Activated naive CD4-positive, alpha-beta T cell treated with anti-CD3 and anti-CD28 coated beads, Interleukin-2, amount 50 U/mL, for 16 hours (primary cell): ENCODE measurements around the gene P2RX3.
"Not testable (repeated sequence)": the region's sequence is repeated elsewhere in the genome, so short reads cannot be mapped to it uniquely, and the experiment has no call there.

Experiments used
- DNase-seq: peaks from one replicate; pipeline ENCODE4 v3.0.0-alpha.2; 2020

P2RX3 gene

GRCh38 chr11:57354699-57355098 lies 16.5 kb downstream of the P2RX3 start:
- DNase-seq = no peak

DNA sequence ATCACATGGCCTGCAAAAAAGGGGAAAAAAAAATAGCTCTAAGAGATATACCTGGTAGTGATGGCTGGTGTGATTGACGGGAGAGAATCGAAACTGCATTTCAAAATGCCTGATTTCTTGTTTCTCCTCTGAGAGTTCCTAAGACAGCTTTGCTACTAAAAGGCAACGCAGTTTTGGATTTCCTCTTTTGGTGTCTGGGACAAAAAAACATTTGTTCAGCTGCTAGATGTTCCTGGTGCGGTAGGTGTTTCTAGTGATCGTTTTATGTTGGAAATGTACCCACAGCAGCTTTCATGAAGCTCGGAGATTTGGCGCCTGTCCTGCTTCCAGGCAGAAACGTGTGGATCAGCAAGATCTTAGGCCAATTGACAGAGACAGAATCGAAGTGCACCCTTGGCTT lies 18.1 kb downstream of the P2RX3 start:
- DNase-seq = no peak

DNA sequence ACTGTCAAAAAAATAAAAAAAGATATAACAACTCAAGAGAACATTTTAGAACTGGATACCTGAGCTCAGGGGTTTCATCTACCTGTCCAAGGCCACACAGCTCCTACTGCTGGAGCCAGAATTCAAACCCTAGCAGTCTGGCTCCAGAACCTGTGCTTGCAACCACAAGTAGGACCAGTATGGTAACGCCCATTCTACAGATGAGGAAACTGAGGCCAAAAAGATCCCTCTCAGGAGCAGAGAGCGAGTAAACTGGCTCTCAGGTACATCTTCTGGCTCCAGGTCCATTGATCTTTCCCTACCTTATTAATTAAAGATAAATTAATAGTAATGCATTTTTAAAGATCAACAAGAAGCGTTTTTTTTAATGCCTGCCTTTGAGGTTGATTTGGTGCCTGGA lies 19.2 kb downstream of the P2RX3 start:
- DNase-seq = no peak

GRCh38 chr11:57357856-57358255 lies 19.7 kb downstream of the P2RX3 start:
- DNase-seq = no peak

GRCh38 chr11:57358543-57358961 lies 20.4 kb downstream of the P2RX3 start:
- no peak for DNase-seq

- no peak for DNase-seq
Observed at GRCh38 chr11:57358991-57359390, 20.8 kb downstream of the P2RX3 start.

GRCh38 chr11:57359396-57359795 lies 21.2 kb downstream of the P2RX3 start:
- DNase-seq = no peak

GRCh38 chr11:57359896-57360690 lies 21.9 kb downstream of the P2RX3 start:
- DNase-seq = no peak

GRCh38 chr11:57360991-57361390 lies 22.8 kb downstream of the P2RX3 start:
- DNase-seq = no peak

DNA sequence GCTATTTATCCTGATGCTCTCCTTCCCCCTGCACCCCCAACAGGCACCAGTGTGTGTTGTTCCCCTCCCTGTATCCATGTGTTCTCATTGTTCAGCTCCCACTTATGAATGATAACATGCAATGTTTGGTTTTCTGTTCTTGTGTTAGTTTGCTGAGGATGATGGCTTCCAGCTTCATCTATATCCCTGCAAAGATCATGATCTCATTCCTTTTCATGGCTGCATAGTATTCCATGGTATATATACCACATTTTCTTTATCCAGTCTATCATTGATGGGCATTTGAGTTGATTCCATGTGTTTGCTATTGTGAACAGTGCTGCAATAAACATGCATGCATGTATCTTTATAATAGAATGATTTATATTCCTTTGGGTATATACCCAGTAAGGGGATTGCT lies 23.3 kb downstream of the P2RX3 start:
- not testable (repeated sequence) for DNase-seq

DNA sequence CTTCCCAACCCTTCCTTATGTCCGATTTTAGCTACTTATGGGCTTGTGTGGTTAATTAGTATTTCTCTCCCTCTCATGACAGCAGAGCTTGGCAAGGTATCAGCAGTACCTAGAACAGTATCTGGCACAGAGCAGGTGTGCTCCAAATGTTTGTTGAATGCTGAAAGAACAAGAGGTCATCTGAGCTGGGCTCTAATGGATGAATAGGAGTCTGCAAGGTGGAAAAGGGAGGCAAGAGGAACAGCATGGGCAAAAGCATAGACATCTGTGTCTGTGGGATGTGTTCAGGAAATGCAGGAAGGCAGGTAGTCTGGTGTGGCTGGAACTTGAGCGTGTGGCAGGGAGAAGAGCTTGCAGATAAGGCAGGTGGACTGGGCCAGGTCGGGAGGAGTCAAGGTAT lies 23.8 kb downstream of the P2RX3 start:
- no peak for DNase-seq

DNA sequence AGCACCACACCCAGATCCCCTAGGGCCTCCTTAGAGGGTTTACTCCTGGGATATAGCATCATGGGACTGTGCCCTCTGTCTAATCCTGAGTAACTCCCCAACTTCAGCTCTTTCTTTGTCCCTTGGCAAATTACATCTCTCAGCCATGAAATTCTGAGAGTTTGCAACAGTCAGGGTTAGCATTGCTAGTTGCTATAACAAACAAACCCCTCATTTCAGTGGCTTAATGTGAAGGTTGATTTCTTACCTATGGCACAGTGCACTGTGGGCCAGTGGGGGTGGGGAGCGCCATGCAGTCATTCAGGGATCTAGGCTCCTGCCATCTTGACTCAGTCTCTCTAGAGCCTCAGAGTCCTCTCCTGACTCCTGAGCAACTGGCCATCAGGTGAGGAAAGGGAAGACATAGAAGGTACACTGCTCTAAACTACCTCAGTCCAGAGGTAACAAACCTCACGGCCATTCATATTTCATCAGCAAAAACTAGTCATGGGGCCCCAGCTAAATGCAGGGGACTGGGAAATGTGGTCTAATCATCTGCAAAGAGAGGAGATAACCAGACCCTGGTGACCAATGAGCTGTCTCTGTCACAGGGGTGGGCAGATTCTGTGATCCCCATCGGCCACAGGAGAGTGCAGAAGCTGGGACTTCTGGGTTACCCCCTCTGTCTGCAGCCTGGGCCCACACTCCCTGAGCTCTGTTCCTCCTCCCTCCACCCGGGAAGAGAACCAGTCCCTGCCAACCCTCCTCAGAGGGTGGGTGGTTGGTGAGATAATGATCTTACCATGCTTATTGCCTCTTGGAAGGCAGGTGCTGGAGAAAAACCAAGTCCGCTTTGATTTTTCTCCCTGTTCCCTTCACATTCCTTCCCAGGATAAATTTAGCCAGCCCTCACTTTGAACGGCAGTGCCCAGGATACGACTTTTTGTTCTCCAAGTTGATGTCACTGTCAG lies 25.3 kb downstream of the P2RX3 start:
- no peak for DNase-seq

DNA sequence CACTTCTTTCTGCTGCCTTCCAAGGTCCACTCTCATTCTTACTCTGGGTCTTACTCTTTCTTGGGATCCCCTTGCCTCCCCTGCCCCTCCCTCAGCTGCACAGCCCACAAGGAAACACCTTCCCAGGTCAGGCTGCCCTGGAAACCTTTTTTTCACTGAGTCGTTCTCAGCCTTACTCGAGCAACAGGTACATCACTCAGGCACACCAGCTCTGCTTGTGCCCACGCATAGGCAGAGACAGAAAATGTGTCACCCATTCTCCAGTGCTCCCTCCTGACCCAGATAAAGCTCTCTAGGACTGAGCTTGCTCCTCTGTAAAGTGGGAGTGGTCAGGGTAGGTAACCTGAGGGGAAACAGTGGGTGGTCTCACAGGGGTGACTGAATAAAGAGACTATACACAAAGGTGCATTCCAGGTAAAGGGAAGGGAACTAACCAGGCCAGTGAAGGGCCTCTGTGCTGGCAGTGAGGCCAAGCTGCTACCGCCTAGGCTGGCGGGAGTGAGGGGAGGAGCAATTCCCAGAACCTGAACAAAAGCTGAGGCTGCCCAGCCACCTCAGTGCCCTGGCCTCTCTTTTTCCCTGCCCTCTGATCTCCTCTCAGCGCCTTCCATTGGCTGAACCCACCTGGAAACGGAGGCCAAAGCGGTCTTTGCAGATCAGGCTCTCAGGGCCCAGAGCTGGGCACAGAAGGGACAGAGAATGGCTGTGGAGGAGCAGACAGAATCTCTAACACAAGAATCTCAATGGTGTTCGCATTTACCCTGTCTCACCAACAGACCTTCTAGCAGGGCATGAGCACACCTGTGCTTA lies 26.9 kb downstream of the P2RX3 start:
- DNase-seq = no peak

GRCh38 chr11:57368106-57368844 lies 30.1 kb downstream of the P2RX3 start:
- no peak for DNase-seq

DNA sequence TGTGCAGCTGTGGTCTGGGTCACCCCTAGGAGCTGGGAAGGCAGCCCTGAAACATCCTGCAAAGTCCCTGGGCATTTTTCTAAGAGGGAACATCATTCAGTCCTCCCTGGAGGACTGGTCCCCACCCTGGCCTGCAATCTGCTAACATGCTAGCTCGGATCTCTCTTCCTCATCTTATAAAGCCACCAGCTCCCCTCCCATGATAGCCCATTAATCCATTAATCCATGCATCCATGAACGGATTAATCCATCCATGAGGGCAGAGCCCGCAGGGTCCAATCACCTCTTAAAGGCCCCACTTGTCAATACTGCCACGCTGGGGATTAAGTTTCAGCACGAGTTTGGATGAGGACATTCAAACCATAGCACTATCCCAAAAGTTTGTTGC lies 30.7 kb downstream of the P2RX3 start:
- no peak for DNase-seq

DNA sequence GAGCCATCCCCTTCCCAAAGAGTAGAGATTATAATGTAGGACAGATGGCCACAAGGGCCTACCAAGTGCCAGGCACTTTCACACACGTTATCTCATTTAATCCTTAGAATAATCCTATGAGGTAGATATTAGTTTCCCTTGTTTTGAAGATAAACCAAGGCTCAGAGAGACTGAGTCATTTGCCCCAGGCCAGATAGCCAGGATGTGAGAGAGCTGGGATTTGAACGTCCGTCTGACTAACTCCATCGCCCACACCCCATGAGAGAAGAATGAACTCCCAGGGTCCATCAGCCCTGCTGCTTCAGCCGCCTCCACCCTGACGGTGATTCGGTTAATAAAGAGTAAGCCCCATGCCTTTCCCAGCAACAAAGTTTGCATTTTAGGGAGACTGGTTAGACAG lies 32.1 kb downstream of the P2RX3 start:
- no peak for DNase-seq

DNA sequence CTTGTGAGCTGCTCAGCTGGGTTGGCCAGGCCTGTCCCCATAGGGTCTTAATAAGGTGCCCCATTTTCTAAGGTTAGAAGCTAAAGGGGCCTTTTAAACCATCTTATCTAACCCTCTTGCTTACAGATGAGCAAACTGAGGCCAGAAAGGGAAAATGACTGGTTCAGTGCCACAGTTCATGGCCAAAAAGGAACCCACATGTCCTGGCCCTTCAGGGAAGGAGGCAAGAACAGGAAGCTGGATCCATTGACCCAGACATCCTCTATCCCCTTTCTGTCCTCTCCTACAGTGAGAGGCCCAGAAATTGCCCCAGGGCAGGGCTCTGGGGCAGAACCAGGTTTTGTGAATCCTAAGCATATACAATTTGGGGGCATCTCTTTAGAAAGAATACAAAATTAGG lies 32.8 kb downstream of the P2RX3 start:
- DNase-seq = no peak

GRCh38 chr11:57373146-57373545 lies 35.0 kb downstream of the P2RX3 start:
- DNase-seq = no peak

DNA sequence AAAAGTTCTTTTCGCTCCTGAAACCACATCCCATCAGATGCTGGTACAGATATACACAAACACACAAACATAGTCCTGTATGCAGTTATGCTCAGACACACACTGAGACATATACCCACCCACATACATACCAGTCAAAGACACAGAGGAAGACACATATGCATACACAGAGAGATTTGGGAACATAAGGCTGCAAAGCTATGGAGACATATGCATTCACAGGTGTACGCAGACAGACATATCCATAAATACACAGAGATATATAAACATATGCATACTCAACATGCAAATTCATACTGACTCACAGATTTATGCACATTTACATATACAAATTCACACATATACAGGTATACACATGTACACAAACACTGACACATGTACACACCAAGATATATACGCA lies 36.8 kb downstream of the P2RX3 start:
- DNase-seq = no peak

GRCh38 chr11:57375490-57375889 lies 37.3 kb downstream of the P2RX3 start:
- no peak for DNase-seq

- DNase-seq = no peak
Observed at GRCh38 chr11:57376095-57377090, 38.2 kb downstream of the P2RX3 start.
